Activated naive CD4-positive, alpha-beta T cell treated with anti-CD3 and anti-CD28 coated beads, Interleukin-2, amount 50 U/mL, for 72 hours (primary cell): ENCODE measurements around the gene ANAPC13. TPM values are rescaled to one million over a fixed set of nuclear protein-coding genes. Genes with fewer than 3 reads are reported as not detected.

ENCODE experiments used
- ATAC-seq, 2 donors: fragments of 150-1000 bp; cut with Tn5 transposase; 2 replicates each; pipeline ENCODE4 v1.10.0; 2021; ENCODE audit warnings: mild to moderate bottlenecking in 2 of 2, moderate library complexity in 2 of 2
- DNase-seq, 2 donors: peaks; one replicate each; pipeline ENCODE4 v3.0.0; 2021 to 2022; ENCODE audit warnings: low spot score in 2 of 2
- H3K27ac Mint-ChIP-seq, 2 donors: one replicate each; pipeline ENCODE4 v1.8.0; 2022; ENCODE audit warnings: mild to moderate bottlenecking in 2 of 2, mixed read lengths in 2 of 2
- H3K36me3 Mint-ChIP-seq, 2 donors: one replicate each; pipeline ENCODE4 v1.8.0; 2022; ENCODE audit warnings: mixed read lengths in 2 of 2
- H3K9me3 Mint-ChIP-seq, 2 donors: one replicate each; pipeline ENCODE4 v1.8.0; 2022; ENCODE audit warnings: mixed read lengths in 2 of 2
- total RNA-seq, 2 donors: library from RNA; stranded (reverse); gene quantifications; one replicate each; pipeline ENCODE4 v1.2.3, GENCODE V29; 2022

ANAPC13 gene
- total RNA-seq, 2 donors from 2014 or later: 31.8 to 68.0 TPM

DNA sequence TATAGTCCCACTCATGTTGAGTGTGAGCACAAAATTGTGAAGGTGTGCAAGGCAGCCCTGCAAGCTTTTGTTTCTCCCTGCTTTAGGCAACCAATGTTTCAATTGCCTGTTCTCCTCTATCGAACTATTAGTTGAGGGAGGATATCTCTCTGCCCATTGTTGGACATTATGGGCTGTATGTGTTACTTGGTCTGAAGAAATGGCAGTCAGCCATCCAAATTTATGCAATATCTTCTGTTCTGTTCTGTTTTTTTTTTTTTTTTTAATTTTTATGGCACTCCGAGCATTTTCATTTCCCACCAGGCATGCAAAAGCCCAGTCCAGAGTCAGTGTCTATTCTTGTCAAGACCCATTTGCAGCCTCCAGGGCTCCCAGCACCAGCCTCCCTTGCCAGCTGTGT, 44.0 kb downstream of the ANAPC13 start:
- no peak for ATAC-seq
- Mint-ChIP-seq H3K9me3 (peaks cover 8% of the 10 kb centered on the region in 2 donors), H3K27ac (no peak overlapping the region), H3K36me3 (peaks cover 0 to 8% of the 10 kb centered on the region in 2 donors)
- no peak for DNase-seq

GRCh38 chr3:134441321-134441720, 44.5 kb downstream of the ANAPC13 start:
- ATAC-seq (no peak), DNase-seq (no peak)
- Mint-ChIP-seq H3K27ac (no peak overlapping the region), H3K36me3 (peaks cover 0 to 8% of the 10 kb centered on the region in 2 donors), H3K9me3 (peaks cover 8% of the 10 kb centered on the region in 2 donors)

GRCh38 chr3:134437211-134437752, 48.5 kb downstream of the ANAPC13 start:
- Mint-ChIP-seq H3K27ac (no peak overlapping the region), H3K9me3 (no peaks in the 10 kb centered on the region), H3K36me3 (no peaks in the 10 kb centered on the region)
- DNase-seq: no peak
- no peak for ATAC-seq

- DNase-seq: no peak
- ATAC-seq: no peak
- Mint-ChIP-seq H3K9me3 (no peaks in the 10 kb centered on the region), H3K36me3 (no peaks in the 10 kb centered on the region), H3K27ac (peak overlapping the region in 1 of 2 donors; percentile 24)
These were observed 53.5 kb downstream of the ANAPC13 start for GRCh38 chr3:134432236-134432635.

DNA sequence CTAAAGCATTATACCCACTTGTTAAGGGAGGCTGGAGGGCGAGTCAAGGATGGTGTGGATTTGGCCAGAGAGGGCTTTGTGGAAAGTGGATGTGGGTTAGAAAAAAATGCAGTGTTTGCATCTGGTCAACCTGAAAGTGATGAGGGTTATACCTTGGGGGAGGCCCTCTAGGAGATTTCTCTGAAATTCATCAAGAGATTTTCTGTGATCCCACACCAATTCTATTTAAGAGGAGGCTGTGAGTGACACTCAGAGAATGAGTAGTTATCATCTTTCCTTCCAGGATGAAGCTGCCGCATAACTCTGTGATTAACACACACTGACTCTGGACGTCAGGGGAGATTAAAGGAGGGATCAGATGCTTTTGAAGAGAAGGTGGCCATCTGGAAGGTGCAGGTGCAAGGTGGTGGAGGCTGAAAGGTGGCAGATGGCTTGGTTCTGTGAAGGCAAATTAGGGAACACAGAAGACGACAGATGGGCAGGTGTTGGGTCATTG, 54.8 kb downstream of the ANAPC13 start:
- Mint-ChIP-seq H3K36me3 (no peaks in the 10 kb centered on the region), H3K27ac (no peak overlapping the region)
- DNase-seq: no peak

GRCh38 chr3:134430174-134430573, 55.6 kb downstream of the ANAPC13 start:
- ATAC-seq: no peak
- Mint-ChIP-seq H3K36me3 (no peaks in the 10 kb centered on the region), H3K9me3 (no peaks in the 10 kb centered on the region), H3K27ac (no peak overlapping the region)
- DNase-seq: no peak

More for the DNA sequence above, 54.8 kb downstream of the ANAPC13 start:
- ATAC-seq: no peak
- no peaks in the 10 kb centered on the region for H3K9me3 Mint-ChIP-seq

DNA sequence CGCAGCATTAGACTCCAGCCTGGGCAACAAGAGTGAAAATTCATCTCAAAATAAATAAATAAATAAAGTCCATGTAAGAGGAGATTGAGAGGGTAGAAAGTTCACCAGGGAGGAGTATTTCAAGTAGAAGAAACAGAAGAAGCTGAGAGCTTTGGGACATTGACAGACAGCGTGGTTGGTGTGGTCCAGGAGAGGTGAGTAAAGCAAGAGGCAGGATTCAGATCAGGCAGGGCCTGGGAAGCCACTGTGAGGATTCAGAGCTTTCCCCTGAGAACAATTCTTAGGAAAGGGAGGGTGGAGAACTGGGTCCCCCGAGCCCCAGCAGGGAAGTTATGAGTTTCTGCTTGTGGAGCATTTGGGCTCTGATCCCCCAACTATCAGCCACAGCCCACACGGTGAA, 57.4 kb downstream of the ANAPC13 start:
- ATAC-seq (no peak), DNase-seq (no peak)
- no peaks in the 10 kb centered on the region for H3K9me3 Mint-ChIP-seq
- H3K36me3 Mint-ChIP-seq: no peaks in the 10 kb centered on the region
- no peak overlapping the region for H3K27ac Mint-ChIP-seq

Other genes starting within 250 kb of the ANAPC13 start
- 10 to 100 TPM; 16.4 to 50.1 TPM for gene RYK, start 235.1 kb downstream of the ANAPC13 start, total RNA-seq
- gene AMOTL2, start 111.5 kb downstream of the ANAPC13 start, total RNA-seq: under 1 TPM in 1 of 2 donors, not detected in 1; 0.64 TPM
- gene CEP63, start 72 bp upstream of the ANAPC13 start, total RNA-seq: 10 to 100 TPM; 22.0 to 23.4 TPM
- gene KY, start 165.0 kb upstream of the ANAPC13 start, total RNA-seq: not detected